SU-DHL-6 (cell line): ENCODE data around the gene SULT1C3.

ENCODE experiments used
- H2AFZ ChIP-seq: fragments of 200-600 bp; sonication (generic); 2 replicates; pipeline ENCODE4 v1.6.1; 2014; ENCODE audit warnings: low read depth, mild to moderate bottlenecking, moderate library complexity, mixed read lengths, antibody characterized with exemption, low read length; ENCODE audit not compliant: severe bottlenecking
- H3F3A ChIP-seq: fragments of 200-600 bp; shearing (Covaris generic); 2 replicates; pipeline ENCODE4 v1.6.0; 2016; ENCODE audit warnings: antibody characterized with exemption, mild to moderate bottlenecking; ENCODE audit not compliant: insufficient read depth
- H3K27ac ChIP-seq: fragments of 200-600 bp; sonication (generic); 2 replicates; pipeline ENCODE4 v1.5.1; 2016; ENCODE audit warnings: low read depth, mild to moderate bottlenecking, low read length, moderate library complexity, mixed read lengths
- H3K27me3 ChIP-seq: fragments of 200-600 bp; sonication (generic), shearing (Covaris generic); 2 replicates; pipeline ENCODE4 v1.6.0; 2014; ENCODE audit warnings: mild to moderate bottlenecking, low read length
- H3K36me3 ChIP-seq: fragments of 200-600 bp; sonication (generic); 2 replicates; pipeline ENCODE4 v1.6.1; 2014; ENCODE audit warnings: mild to moderate bottlenecking, low read length, mixed read lengths
- H3K4me2 ChIP-seq: fragments of 300-600, 200-600 bp; shearing (Covaris generic), sonication (generic); 2 replicates; pipeline ENCODE4 v1.6.0; 2014; ENCODE audit warnings: low read length, low read depth, mild to moderate bottlenecking; ENCODE audit not compliant: poor library complexity, severe bottlenecking
- H3K4me3 ChIP-seq: fragments of 200-600 bp; sonication (generic); 2 replicates; pipeline ENCODE4 v1.5.1; 2014; ENCODE audit warnings: antibody characterized with exemption, low read length, mild to moderate bottlenecking, mixed read lengths; ENCODE audit not compliant: insufficient read depth, poor library complexity, severe bottlenecking
- H3K79me2 ChIP-seq: fragments of 200-600 bp; sonication (generic); 2 replicates; pipeline ENCODE4 v1.6.1; 2014; ENCODE audit warnings: mild to moderate bottlenecking, low read length, moderate library complexity; ENCODE audit not compliant: insufficient read depth
- H3K9ac ChIP-seq: fragments of 200-600 bp; sonication (generic); 2 replicates; pipeline ENCODE4 v1.7.0; 2014; ENCODE audit warnings: mild to moderate bottlenecking, low read length
- H3K9me2 ChIP-seq: fragments of 200-600 bp; sonication (generic); replicated peaks from 2 replicates; pipeline ENCODE4 v1.6.1; 2014; ENCODE audit warnings: low read length; ENCODE audit not compliant: insufficient read depth
- H3K9me3 ChIP-seq: fragments of 200-600 bp; sonication (generic); 2 replicates; pipeline ENCODE4 v1.6.1; 2014; ENCODE audit warnings: low read length, mixed read lengths; ENCODE audit not compliant: insufficient read depth
- H4K20me1 ChIP-seq: fragments of 200-600 bp; sonication (generic); 2 replicates; pipeline ENCODE4 v1.6.1; 2014; ENCODE audit warnings: low read depth, mild to moderate bottlenecking, antibody characterized with exemption, low read length, moderate library complexity, mixed read lengths
- CTCF ChIP-seq: fragments of 200-600 bp; sonication (generic); IDR thresholded peaks from one replicate; pipeline ENCODE4 v1.5.1; 2017; ENCODE audit warnings: antibody characterized with exemption, mild to moderate bottlenecking, low read length, moderate library complexity; ENCODE audit not compliant: insufficient read depth, poor library complexity, severe bottlenecking
- EZH2phosphoT487 ChIP-seq: fragments of 200-600 bp; sonication (generic), shearing (Covaris generic); conservative IDR thresholded peaks from 2 replicates; pipeline ENCODE4 v1.6.1; 2018; ENCODE audit warnings: mild to moderate bottlenecking, antibody characterized with exemption, low read length, moderate library complexity, mixed read lengths

SULT1C3 gene

GRCh38 chr2:108215794-108216211 is 24.0 kb upstream of the SULT1C3 start:
- Histone ChIP-seq H3K9me2 (no peaks in the 10 kb centered on the region), H3K36me3 (no peaks in the 10 kb centered on the region), H3K79me2 (no peaks in the 10 kb centered on the region), H2AFZ (no peak overlapping the region), H3F3A (no peaks in the 10 kb centered on the region), H3K27me3 (no peaks in the 10 kb centered on the region), H3K27ac (no peak overlapping the region), H3K4me3 (no peak overlapping the region), H3K9ac (no peak overlapping the region), H4K20me1 (no peaks in the 10 kb centered on the region), H3K9me3 (no peaks in the 10 kb centered on the region), H3K4me2 (no peak overlapping the region)
- no peak for TF ChIP-seq EZH2phosphoT487
- TF ChIP-seq CTCF: no peak

GRCh38 chr2:108217211-108217610 is 22.6 kb upstream of the SULT1C3 start:
- TF ChIP-seq EZH2phosphoT487 (no peak), CTCF (no peak)
- Histone ChIP-seq H3K9me3 (no peaks in the 10 kb centered on the region), H3K79me2 (no peaks in the 10 kb centered on the region), H3K9ac (no peak overlapping the region), H2AFZ (no peak overlapping the region), H3K27me3 (no peaks in the 10 kb centered on the region), H3K27ac (no peak overlapping the region), H3K36me3 (no peaks in the 10 kb centered on the region), H3K4me3 (no peak overlapping the region), H3K4me2 (no peak overlapping the region), H3F3A (no peaks in the 10 kb centered on the region), H3K9me2 (no peaks in the 10 kb centered on the region), H4K20me1 (no peaks in the 10 kb centered on the region)

GRCh38 chr2:108219688-108220087 is 20.1 kb upstream of the SULT1C3 start:
- H3K9ac ChIP-seq: no peak overlapping the region
- no peaks in the 10 kb centered on the region for H3F3A ChIP-seq
- H3K36me3 ChIP-seq: no peaks in the 10 kb centered on the region
- H3K4me3 ChIP-seq: no peak overlapping the region
- H2AFZ ChIP-seq: no peak overlapping the region
- H3K9me3 ChIP-seq: no peaks in the 10 kb centered on the region
- no peaks in the 10 kb centered on the region for H3K9me2 ChIP-seq
- no peak for TF ChIP-seq CTCF
- no peaks in the 10 kb centered on the region for H3K79me2 ChIP-seq
- no peak overlapping the region for H3K4me2 ChIP-seq
- H3K27ac ChIP-seq: no peak overlapping the region
- H4K20me1 ChIP-seq: no peaks in the 10 kb centered on the region
- H3K27me3 ChIP-seq: no peaks in the 10 kb centered on the region

GRCh38 chr2:108220191-108220590 is 19.6 kb upstream of the SULT1C3 start:
- Histone ChIP-seq H3K79me2 (no peaks in the 10 kb centered on the region), H3K9ac (no peak overlapping the region), H3K27ac (no peak overlapping the region), H3K9me2 (no peaks in the 10 kb centered on the region), H4K20me1 (no peaks in the 10 kb centered on the region), H3K9me3 (no peaks in the 10 kb centered on the region), H2AFZ (no peak overlapping the region), H3K4me2 (no peak overlapping the region), H3K4me3 (no peak overlapping the region), H3K36me3 (no peaks in the 10 kb centered on the region), H3K27me3 (no peaks in the 10 kb centered on the region), H3F3A (no peaks in the 10 kb centered on the region)
- no peak for TF ChIP-seq EZH2phosphoT487
- TF ChIP-seq CTCF: no peak
